ENCODE data around the gene ENTREP3.
"Not testable (repeated sequence)": the region's sequence is repeated elsewhere in the genome, so short reads cannot be mapped to it uniquely, and the experiment has no call there.

The ENTREP3 gene

GRCh38 chr1:155255243-155256007 is at the start of gene ENTREP3:
Gene ENTREP3 (minus strand): TSS chr1:155255483. CDS start chr1:155254877, 606 bp downstream.
- DNase-seq: peak; percentile 72

GRCh38 chr1:155304558-155305063 is 49.3 kb upstream of the ENTREP3 start:
- DNase-seq: no peak

GRCh38 chr1:155301342-155301841 is 46.1 kb upstream of the ENTREP3 start, which contains the start of gene PKLR:
Gene PKLR (minus strand): TSS chr1:155301438. CDS start chr1:155301395, 43 bp downstream.
- DNase-seq: no peak

GRCh38 chr1:155300553-155301329 is 45.5 kb upstream of the ENTREP3 start:
- DNase-seq: no peak

- DNase-seq: no peak
Measured at GRCh38 chr1:155300024-155300423, 44.7 kb upstream of the ENTREP3 start.

GRCh38 chr1:155297384-155297783 is 42.1 kb upstream of the ENTREP3 start:
- DNase-seq: no peak

GRCh38 chr1:155296661-155297060 is 41.4 kb upstream of the ENTREP3 start:
- DNase-seq: no peak

GRCh38 chr1:155295942-155296267 is 40.6 kb upstream of the ENTREP3 start:
- DNase-seq: no peak

- no peak for DNase-seq
Measured at GRCh38 chr1:155295183-155295941, 40.1 kb upstream of the ENTREP3 start.

- no peak for DNase-seq
Measured at GRCh38 chr1:155294520-155295182, 39.4 kb upstream of the ENTREP3 start.

- DNase-seq: no peak
Measured at GRCh38 chr1:155293086-155293749, 37.9 kb upstream of the ENTREP3 start.

GRCh38 chr1:155291006-155291405 is 35.7 kb upstream of the ENTREP3 start:
- DNase-seq: not testable (repeated sequence)

GRCh38 chr1:155287987-155288543 is 32.8 kb upstream of the ENTREP3 start:
- no peak for DNase-seq

GRCh38 chr1:155286544-155286943 is 31.3 kb upstream of the ENTREP3 start:
- DNase-seq: no peak

GRCh38 chr1:155285631-155286044 is 30.4 kb upstream of the ENTREP3 start:
- no peak for DNase-seq

- no peak for DNase-seq
Measured at GRCh38 chr1:155285063-155285462, 29.8 kb upstream of the ENTREP3 start.

GRCh38 chr1:155284476-155284875 is 29.2 kb upstream of the ENTREP3 start:
- no peak for DNase-seq

GRCh38 chr1:155282488-155283091 is 27.3 kb upstream of the ENTREP3 start:
- DNase-seq: no peak

- DNase-seq: no peak
Measured at GRCh38 chr1:155279268-155279667, 24.0 kb upstream of the ENTREP3 start.

- no peak for DNase-seq
Measured at GRCh38 chr1:155278689-155279160, 23.4 kb upstream of the ENTREP3 start.

All from activated CD4-positive, alpha-beta T cell treated with anti-CD3 and anti-CD28 coated beads, Interleukin-2, amount 50 U/mL, for 1 hour (primary cell).